Activated naive CD4-positive, alpha-beta T cell treated with anti-CD3 and anti-CD28 coated beads, Interleukin-2, amount 50 U/mL, for 72 hours (primary cell): Measurements from ENCODE around the gene RTL1. TPM values are rescaled to one million over a fixed set of nuclear protein-coding genes. Genes with fewer than 3 reads are reported as not detected.
A peak's percentile ranks its signal among the peaks of the same experiment; 100 is the strongest.

ENCODE experiments used
- ATAC-seq, 2 donors: fragments of 150-1000 bp; cut with Tn5 transposase; 2 replicates each; pipeline ENCODE4 v1.10.0; 2021; ENCODE audit warnings: mild to moderate bottlenecking in 2 of 2, moderate library complexity in 2 of 2
- DNase-seq, 2 donors: peaks; one replicate each; pipeline ENCODE4 v3.0.0; 2021 to 2022; ENCODE audit warnings: low spot score in 2 of 2
- H3K27ac Mint-ChIP-seq, 2 donors: one replicate each; pipeline ENCODE4 v1.8.0; 2022; ENCODE audit warnings: mild to moderate bottlenecking in 2 of 2, mixed read lengths in 2 of 2
- H3K36me3 Mint-ChIP-seq, 2 donors: one replicate each; pipeline ENCODE4 v1.8.0; 2022; ENCODE audit warnings: mixed read lengths in 2 of 2
- H3K9me3 Mint-ChIP-seq, 2 donors: one replicate each; pipeline ENCODE4 v1.8.0; 2022; ENCODE audit warnings: mixed read lengths in 2 of 2
- total RNA-seq, 2 donors: library from RNA; stranded (reverse); gene quantifications; one replicate each; pipeline ENCODE4 v1.2.3, GENCODE V29; 2022

Gene RTL1
- not detected for total RNA-seq

- ATAC-seq (no peak), DNase-seq (no peak)
- no peaks in the 10 kb centered on the region for H3K9me3 Mint-ChIP-seq
- no peaks in the 10 kb centered on the region for H3K36me3 Mint-ChIP-seq
- H3K27ac Mint-ChIP-seq, result no peak within 1 kb of the TSS
These were observed at the start of gene RTL1 for GRCh38 chr14:100903672-100904185. Gene RTL1, minus strand, starts transcription at chr14:100903722. Its CDS starts 18,934 bp downstream, at chr14:100884788.

- Mint-ChIP-seq H3K9me3 (no peaks in the 10 kb centered on the region), H3K27ac (no peak overlapping the region), H3K36me3 (no peaks in the 10 kb centered on the region)
- ATAC-seq, result no peak
- no peak for DNase-seq
These were observed 46.5 kb upstream of the RTL1 start for GRCh38 chr14:100950024-100950423.

GRCh38 chr14:100944052-100944451 is 40.5 kb upstream of the RTL1 start:
- Mint-ChIP-seq H3K27ac (no peak overlapping the region), H3K9me3 (no peaks in the 10 kb centered on the region), H3K36me3 (no peaks in the 10 kb centered on the region)
- DNase-seq (no peak), ATAC-seq (no peak)

GRCh38 chr14:100930270-100930669 is 26.7 kb upstream of the RTL1 start:
- DNase-seq, result no peak
- peaks cover 4 to 16% of the 10 kb centered on the region in 2 donors for H3K9me3 Mint-ChIP-seq
- no peak for ATAC-seq
- peaks cover 0 to 5% of the 10 kb centered on the region in 2 donors for H3K36me3 Mint-ChIP-seq
- no peak overlapping the region for H3K27ac Mint-ChIP-seq

GRCh38 chr14:100915560-100915959 is 12.0 kb upstream of the RTL1 start:
- Mint-ChIP-seq H3K27ac (no peak overlapping the region), H3K9me3 (no peaks in the 10 kb centered on the region), H3K36me3 (no peaks in the 10 kb centered on the region)
- DNase-seq, result no peak
- no peak for ATAC-seq

GRCh38 chr14:100914597-100915021 is 11.1 kb upstream of the RTL1 start:
- H3K36me3 Mint-ChIP-seq, result no peaks in the 10 kb centered on the region
- ATAC-seq, result no peak
- H3K27ac Mint-ChIP-seq, result no peak overlapping the region
- H3K9me3 Mint-ChIP-seq, result no peaks in the 10 kb centered on the region
- DNase-seq, result no peak

GRCh38 chr14:100911665-100912316 is 8.3 kb upstream of the RTL1 start:
- no peak overlapping the region for H3K27ac Mint-ChIP-seq
- ATAC-seq (no peak), DNase-seq (no peak)
- H3K36me3 Mint-ChIP-seq, result no peaks in the 10 kb centered on the region
- no peaks in the 10 kb centered on the region for H3K9me3 Mint-ChIP-seq

GRCh38 chr14:100910888-100911664 is 7.6 kb upstream of the RTL1 start:
- DNase-seq (no peak), ATAC-seq (no peak)
- no peaks in the 10 kb centered on the region for H3K9me3 Mint-ChIP-seq
- no peaks in the 10 kb centered on the region for H3K36me3 Mint-ChIP-seq
- no peak overlapping the region for H3K27ac Mint-ChIP-seq

- DNase-seq (no peak), ATAC-seq (no peak)
- Mint-ChIP-seq H3K36me3 (no peaks in the 10 kb centered on the region), H3K9me3 (no peaks in the 10 kb centered on the region), H3K27ac (no peak overlapping the region)
These were observed 5.9 kb upstream of the RTL1 start for GRCh38 chr14:100909439-100909838.

- ATAC-seq, result no peak
These were observed 3.7 kb upstream of the RTL1 start for GRCh38 chr14:100907240-100907639.

GRCh38 chr14:100906420-100906819 is 2.9 kb upstream of the RTL1 start:
- Mint-ChIP-seq H3K36me3 (no peaks in the 10 kb centered on the region), H3K9me3 (no peaks in the 10 kb centered on the region), H3K27ac (no peak overlapping the region)
- DNase-seq (no peak), ATAC-seq (no peak)

More at GRCh38 chr14:100907240-100907639, 3.7 kb upstream of the RTL1 start:
- Mint-ChIP-seq H3K9me3 (no peaks in the 10 kb centered on the region), H3K36me3 (no peaks in the 10 kb centered on the region), H3K27ac (no peak overlapping the region)
- no peak for DNase-seq

GRCh38 chr14:100905166-100905565 is 1.6 kb upstream of the RTL1 start:
- Mint-ChIP-seq H3K9me3 (no peaks in the 10 kb centered on the region), H3K36me3 (no peaks in the 10 kb centered on the region), H3K27ac (no peak overlapping the region)
- DNase-seq (no peak), ATAC-seq (no peak)

- no peaks in the 10 kb centered on the region for H3K9me3 Mint-ChIP-seq
- H3K36me3 Mint-ChIP-seq, result no peaks in the 10 kb centered on the region
- no peak overlapping the region for H3K27ac Mint-ChIP-seq
- no peak for DNase-seq
- ATAC-seq, result no peak
These were observed 975 bp upstream of the RTL1 start for GRCh38 chr14:100904307-100905087.

- ATAC-seq, result no peak
- no peaks in the 10 kb centered on the region for H3K36me3 Mint-ChIP-seq
- no peak overlapping the region for H3K27ac Mint-ChIP-seq
- H3K9me3 Mint-ChIP-seq, result no peaks in the 10 kb centered on the region
- DNase-seq, result no peak
These were observed 421 bp downstream of the RTL1 start for GRCh38 chr14:100903134-100903468.

GRCh38 chr14:100902295-100903133 is 1.0 kb downstream of the RTL1 start:
- no peak for ATAC-seq
- Mint-ChIP-seq H3K36me3 (no peaks in the 10 kb centered on the region), H3K9me3 (no peaks in the 10 kb centered on the region), H3K27ac (no peak overlapping the region)
- DNase-seq, result peak in 1 of 2 donors; percentile 43

GRCh38 chr14:100901391-100902183 is 1.9 kb downstream of the RTL1 start:
- Mint-ChIP-seq H3K9me3 (no peaks in the 10 kb centered on the region), H3K36me3 (no peaks in the 10 kb centered on the region), H3K27ac (no peak overlapping the region)
- no peak for ATAC-seq
- DNase-seq, result peak in 1 of 2 donors; percentile 43
